CD4-positive, alpha-beta T cell treated with Interleukin-15 for 4 hours (primary cell): ENCODE data around the gene ZDHHC3.
A peak's percentile ranks its signal among the peaks of the same experiment; 100 is the strongest.

Experiments
- DNase-seq: peaks from one replicate; pipeline ENCODE4 v3.0.0-alpha.2; 2020; ENCODE audit warnings: low spot score

The ZDHHC3 gene

DNA sequence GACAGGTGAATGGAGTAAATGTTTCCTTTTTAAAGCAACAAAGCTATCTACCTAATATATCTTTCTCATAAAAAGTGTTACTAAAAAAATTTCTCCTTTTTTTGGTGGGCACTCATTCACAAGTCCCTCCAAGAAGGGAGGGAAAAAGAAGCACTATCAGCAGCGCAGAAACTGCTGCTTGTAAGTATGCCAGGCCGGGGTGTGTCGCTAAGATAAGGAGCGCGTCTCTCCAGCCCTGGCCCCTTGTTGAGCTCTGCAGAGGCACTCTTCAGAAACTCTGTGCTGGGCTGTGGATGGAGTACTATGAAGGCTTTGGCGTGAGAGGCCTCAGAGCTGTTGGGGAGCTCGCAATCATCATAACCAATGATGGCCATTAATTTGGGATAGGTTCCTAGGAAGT is 49.1 kb downstream of the ZDHHC3 start:
- DNase-seq: no peak

DNA sequence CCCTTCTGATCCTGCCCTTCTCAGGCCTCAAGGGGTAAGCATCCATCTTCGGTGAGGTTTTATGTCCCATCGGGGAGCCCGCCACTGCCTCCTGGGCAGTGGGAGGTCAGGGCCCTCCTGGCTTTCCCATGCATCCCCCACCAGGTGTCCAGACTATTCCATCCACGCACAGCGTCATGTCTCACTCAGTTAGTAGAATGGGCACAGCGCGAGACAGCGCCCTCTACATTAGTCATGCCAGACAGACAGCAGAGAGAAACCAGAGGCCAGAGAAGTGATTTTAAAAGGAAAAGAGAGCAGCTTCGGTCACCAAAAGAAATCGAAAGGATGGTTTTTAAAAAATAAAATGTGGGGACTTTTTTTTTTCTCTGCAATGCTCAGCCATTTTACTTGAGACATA is 49.8 kb downstream of the ZDHHC3 start:
- DNase-seq: no peak

DNA sequence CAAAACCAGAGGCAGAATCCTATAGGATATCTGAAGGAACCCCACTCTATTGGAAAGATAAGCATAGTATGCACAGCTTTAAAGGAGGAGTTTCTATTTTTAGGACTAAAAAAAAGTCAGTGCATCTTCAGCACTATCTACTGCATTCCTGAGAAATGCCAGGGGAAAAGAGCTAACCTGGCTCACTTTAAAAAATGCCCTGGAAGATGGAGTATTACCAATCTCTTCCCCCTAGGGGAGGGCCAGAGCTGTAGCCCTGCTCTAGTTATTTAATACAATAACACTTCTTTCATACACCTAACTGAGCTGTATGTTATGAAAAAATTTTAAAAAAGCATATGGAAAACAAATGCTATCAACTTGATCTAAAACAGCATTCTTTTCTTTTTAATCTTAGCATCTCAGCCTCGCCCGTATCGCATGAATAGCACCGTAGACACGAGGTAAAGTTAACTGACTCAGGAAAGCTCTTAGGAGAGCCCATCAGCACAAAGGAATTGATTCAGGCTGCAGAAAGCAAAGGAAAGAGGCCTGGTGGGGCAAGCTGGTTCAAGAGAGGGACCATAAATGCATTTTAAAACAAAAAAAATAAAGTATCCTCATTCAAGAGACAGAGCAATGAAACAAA is 51.4 kb downstream of the ZDHHC3 start:
- DNase-seq: no peak

DNA sequence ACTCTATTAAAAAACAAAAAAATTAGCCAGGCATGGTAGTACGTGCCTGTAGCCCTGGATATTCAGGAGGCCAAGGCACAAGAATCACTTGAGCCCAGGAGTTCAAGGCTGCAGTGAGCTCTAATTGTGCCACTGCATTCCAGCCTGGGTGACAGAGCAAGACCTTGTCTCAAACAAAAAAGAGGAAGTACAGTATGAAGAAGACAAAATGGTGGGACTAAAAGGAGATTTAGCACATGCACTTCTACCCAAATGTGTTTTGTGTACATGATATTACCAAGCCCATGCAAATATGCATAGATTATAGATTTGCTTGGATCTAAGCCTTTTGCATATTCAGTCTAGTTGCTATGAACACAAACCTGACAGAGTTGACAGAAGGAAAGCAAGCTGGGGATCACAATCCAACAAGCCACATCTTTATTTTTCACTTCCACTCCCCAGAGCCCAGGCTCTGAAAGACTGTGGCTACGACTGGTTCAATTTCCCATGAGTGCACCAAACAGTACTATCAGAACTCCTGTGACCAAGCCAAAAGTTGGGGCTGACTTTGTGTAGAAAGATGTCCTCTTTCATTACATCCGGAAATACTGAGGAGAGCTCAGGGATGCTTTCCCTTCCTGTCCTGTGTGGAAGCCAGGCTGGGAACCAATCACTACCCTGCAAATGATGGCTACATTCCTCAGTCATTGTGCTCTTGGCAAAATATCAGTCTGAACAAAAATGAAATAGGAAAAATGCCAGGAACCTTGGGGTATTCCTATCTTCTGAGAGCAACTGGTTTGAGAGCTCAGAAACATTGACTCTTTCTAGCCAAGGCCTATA is 52.1 kb downstream of the ZDHHC3 start:
- no peak for DNase-seq

DNA sequence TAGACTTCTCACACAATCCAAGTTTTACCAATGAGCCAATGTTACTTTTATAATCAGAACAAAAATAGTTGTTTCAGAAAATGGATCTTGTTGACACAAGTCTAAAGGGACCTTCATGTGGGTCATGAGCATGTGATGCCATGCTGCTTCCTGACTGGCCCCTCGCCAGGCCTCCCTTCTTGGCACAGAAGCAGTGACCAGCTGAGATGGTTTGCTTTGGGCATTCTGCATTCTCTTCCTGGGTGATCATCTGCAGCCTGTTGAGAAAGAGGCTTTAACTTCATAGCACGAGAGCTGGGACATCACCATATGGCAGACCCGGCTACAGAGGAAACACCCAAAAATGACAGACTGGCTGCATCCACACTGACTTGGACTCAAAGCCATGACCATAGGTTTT is 55.9 kb downstream of the ZDHHC3 start:
- DNase-seq: no peak

DNA sequence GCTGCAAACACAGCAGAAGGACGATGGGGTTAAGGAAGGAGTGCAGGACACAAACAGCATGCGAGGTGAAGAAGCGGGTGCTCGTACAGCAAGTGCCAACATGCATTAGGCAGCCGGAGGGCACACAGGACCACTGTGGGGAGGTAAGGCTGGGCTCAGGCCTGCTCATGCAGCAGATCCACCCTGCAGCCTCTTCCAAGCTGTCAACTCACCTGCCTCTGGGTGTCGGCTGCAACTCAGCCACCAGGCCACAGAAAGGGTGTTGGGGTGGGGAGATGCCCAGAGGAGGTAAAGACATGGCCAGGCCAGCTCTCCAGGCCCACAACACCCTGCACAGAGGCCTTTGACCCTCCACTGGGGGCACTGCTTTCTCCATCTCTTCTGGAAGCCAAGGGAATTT is 57.4 kb downstream of the ZDHHC3 start:
- no peak for DNase-seq

DNA sequence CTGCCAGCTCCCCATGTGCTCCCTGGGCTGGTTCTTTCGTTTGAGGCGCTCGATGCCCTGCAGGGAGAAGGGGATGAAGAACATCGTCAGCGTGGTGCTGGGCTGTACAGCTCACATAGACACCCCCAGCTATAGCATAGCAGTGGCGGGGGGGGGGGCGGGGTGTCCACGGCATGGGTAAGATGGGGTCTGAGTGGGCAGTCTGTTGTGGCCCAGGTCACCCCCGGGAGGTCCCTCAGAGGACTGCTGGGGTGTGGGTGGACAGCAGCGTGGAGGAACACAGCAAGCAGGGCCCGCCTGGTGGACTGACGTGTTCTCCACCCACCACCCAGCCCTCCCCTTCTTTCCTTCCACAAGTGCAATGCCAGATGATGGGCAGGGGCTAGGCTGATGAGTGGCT is 57.9 kb downstream of the ZDHHC3 start:
- DNase-seq: no peak

DNA sequence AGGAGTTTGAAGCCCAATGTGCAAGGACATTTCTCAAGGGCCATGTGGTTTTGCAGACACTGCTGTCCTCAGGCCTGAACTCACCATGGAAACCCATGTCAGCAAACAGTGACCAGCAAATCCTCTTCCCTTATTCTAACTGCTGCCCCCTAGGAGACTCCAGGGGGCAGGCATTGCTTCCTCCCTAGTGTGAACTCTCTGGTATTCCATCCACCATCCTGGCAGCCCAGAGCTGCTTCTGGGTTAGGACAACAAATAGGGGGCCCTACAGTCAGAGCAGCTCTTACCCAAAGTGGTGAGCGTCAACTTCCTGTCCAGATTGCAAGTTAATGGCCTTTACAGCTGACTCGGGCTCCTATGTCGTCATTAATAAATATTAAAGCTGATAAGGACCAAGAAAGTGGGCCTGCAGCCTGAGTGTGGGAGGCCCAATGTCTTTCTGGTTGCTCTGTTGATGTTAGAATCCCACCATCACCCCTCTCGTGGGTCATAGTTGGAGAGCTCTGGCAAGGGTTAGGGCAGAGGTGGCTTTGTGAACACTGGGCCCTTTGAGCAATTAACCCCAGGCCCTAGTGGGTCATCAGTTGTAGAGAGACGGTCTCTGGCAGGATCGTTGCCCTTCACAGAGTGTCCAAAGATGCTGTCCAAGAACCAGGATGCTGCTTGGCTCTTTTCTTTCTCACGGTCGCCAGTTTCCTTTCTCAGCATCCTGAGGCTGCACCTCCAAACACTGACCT is 60.1 kb downstream of the ZDHHC3 start:
- DNase-seq: no peak

DNA sequence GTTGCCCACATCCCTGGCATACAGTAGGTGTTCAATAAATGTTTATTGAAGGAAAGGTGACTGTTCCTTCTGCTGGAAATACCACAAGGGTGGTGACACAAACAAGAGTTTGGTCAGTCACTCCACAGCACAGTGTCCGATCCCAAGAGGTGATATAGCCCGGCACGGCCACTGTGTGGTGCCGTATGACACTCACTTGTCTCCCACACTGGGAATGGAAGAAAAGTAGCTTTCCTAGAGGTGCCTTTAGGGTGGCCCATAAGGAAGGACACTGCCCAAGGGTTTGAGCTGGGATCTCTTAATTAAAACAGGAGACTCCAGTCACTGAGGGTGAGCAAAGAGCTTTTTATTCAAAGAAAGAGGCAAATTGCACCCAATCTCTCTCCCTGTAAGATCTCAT is 61.0 kb downstream of the ZDHHC3 start:
- DNase-seq: no peak

DNA sequence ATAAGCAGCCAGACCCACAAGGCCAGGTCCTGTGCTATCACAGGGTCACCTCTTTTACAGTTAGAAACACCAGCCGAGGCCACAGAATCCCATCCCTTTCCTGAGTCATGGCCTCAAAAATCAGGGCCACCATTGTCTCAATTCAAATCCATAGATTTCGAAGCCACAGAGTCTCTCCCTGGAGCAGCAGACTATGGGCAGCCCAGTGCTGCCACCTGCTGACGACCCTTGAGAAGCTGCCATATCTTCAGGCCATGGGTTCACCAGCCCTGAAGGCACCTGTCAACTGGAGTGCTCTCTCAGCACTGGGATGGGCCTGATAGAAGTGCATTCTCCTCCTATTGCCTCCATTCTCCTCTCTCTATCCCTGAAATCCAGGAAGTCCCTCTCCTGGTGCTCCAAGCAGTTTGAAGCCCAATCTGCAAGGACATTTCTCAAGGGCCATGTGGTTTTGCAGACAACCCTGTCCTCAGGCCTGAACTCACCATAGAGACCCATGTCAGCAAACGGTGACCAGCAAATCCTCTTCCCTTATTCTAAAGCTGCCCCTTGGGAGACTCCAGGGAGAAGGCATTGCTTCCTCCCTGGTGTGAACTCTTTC is 62.0 kb downstream of the ZDHHC3 start:
- DNase-seq: peak; percentile 59

DNA sequence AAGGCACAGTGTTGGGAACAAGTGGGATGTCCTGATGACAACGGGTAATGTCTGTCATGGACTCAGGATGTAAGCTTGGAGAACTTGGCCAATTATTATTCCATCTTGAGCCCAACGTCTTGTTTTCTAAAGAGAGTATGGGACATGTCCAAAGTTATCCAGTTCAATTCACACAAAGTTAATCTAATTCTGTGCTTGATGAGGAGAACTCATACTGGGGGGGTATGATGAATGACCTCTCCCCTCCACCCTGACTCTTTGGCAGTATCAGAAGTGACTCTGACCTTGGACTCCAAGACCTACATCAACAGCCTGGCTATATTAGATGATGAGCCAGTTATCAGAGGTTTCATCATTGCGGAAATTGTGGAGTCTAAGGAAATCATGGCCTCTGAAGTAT is 65.3 kb downstream of the ZDHHC3 start:
- DNase-seq: no peak

DNA sequence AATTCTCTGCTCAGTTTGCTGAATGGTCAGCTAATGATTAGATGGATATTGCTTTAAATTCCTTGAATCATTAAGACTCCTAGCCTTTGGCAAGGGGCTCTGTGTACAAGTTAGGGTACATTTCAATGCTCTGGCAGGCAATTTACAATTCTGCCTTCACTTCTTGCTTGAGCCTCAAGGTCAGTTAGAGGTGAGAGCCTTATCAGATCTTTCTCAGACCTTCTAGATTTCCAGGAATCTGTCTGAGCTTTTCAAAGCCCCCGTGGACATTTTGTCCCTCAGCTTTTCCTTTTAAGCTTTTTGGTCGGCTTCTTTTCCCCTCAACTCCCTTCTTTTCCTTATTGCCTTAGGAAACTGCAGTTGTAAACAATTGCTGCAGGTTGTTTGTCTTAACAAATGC is 66.9 kb downstream of the ZDHHC3 start:
- DNase-seq: no peak

DNA sequence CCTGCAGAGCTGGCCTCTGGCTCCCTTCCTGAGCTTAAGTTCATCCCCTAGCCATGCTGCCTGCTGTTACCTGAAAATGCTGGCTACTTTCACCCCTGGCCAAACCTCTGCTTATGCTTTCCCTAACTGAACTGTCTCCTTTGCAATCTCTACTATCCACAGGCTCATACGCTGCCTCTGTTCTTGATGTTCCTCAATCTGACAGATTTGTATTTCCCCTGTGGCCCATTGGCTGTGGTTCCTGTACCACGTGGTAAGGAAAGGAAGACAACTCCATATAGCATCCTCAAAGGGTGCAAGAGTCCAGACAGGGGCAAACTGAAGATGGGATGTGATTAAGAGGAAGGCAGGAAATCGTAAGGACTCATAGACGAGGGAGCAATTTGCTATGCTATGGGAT is 68.4 kb downstream of the ZDHHC3 start:
- no peak for DNase-seq

DNA sequence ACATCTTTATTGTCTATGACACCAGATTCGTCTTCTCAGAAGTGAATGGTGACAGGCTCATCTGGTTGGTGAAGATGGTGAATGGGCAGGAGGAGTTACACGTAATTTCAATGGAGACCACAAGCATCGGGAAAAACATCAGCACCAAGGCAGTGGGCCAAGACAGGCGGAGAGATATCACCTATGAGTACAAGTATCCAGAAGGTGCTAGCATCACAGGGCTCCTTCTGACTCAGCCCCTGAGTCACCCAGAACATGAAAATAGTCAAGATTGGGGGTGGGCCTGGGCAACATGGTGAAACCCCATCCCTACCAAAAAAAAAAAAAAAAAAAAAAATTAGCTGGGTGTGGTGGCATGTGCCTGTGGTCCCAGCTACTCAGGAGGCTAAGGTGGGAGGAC is 69.0 kb downstream of the ZDHHC3 start:
- DNase-seq: no peak

DNA sequence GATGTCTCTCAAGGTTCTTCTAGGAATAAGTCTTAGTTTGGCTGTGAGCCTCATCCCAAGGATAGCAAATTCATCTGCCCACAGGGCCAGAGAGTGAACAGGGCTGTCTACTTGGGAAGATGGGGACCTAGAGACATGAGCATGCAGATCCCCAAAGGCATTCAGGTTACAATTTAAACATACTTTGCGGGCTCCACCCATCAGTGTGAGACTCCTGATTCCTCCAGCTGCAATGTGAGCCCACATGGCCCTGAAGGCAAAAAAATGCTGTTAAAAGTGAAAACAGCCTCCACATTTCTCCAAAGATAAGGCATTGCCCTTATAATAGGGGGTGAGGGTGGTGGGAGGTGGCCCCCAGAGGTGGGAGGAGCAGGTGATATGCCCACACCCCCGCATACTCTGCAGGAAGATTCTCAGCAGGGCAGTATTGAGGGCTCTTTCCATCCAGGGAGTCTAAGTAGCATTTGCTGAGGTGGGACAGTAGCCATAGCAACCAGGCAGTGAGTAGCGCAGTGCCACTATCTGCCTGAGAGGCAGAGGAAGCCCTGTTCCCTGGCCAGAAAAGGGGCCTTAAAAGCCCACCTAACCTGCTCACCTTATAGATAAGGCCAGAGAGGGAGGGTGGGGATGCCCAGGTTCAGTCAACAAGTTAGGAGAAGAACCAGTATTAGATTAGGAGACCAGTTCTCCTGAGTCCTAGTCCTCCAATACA is 70.4 kb downstream of the ZDHHC3 start:
- DNase-seq: no peak

DNA sequence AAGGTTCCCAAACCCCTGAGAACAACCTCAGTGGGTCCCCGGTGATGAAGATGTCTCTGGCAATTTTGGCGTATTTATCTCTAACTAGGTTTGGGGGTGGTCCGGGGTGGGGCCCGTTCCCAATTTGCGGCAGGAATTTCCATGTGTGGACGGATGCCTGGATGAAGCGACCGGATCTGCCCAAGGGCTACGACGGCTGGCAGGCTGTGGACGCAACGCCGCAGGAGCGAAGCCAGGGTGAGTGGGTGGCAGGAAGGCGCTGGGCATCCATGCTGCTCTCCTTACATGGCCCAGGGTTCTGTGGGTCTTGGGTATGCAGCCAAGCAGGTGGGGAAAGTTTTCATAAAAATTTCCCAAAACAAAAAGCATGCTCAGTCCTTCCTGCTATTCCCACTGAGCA is 72.2 kb downstream of the ZDHHC3 start:
- DNase-seq: no peak

DNA sequence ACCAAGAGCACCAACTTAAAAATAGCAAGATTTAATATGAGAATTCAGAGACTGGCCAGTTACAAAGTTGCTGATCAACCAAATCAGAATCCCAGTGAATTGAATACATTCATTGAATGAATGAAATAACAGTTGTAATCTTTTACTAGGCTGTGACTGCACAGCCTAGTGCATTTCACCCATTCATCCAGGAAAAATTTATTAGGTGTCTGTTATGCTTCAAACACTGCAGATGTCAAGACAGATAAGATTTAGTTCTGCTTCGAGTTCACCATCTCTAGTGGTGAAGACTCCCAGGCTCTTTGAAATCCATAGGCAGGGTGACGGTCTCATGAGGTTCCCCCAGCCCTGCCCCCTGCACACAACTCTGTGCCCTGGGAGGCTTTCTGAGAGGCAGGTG is 72.7 kb downstream of the ZDHHC3 start:
- no peak for DNase-seq

DNA sequence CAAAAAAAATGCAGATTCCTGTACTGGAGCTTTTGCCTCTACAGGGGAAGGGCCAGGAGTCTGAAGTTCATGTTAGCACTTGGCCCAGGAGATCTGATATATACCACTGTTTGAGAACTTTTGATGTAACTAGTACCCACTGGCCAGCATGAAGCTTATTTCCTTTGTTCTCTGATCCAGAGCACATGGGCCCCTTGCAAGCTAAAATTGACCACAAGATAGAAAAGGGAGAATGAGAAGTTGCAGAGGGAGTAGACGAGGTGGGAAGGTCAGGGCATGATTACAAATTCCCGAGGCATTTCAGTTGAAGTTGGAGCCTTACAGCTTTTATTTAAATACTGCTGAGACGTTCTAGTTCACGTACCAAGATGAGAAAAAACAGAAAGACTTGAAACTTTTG is 73.3 kb downstream of the ZDHHC3 start:
- DNase-seq: no peak

DNA sequence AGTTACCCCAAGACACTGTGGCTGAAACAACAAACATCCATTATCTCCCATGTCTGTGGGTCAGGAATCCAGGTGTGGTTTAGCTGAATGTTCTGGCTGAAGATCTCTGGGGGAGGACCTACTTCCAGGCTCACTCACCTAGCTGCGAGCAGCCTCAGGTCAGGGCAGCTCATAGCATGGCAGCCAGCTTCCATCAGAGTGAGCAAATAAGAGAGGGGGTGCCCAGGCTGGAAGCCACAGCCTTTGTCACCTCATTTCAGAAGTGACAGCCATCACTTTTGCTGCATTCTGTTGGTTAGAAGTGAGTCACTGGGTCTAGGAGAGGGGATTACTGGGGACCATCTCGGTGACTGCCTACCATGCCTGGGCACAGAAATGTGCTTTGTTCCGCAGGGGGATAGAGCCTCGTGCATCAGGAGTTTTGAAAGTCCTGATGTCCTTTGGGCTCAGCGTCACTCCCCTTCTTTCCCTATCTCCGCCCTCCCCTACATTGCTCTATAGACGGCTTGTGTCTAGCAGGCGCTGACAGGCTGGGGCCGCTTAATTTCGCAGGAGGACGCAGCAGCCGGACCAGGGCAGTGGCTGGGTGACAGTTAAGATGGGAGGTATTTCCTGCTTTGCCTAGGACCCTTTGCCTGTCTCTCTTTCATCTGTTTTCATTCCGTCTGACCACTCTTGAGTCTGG is 76.1 kb downstream of the ZDHHC3 start:
- no peak for DNase-seq

DNA sequence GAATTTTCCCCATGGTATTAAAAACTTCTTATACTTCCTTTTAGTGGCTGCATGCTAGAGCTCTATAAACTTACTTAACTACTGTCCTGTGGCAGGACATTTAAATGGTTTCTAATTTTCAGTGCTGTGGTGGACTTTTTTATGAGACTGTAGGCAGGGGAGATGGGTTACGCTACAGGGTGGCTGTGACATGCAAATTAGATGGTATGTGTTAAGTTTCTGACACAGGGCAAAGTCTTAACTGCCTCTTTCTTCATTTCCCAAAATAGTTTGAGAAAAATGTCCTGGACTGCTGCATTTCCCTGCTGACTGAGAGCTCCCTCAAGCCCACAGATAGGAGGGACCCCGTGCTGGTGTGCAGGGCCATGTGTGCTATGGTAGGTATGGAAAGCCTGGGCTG is 79.5 kb downstream of the ZDHHC3 start:
- no peak for DNase-seq

DNA sequence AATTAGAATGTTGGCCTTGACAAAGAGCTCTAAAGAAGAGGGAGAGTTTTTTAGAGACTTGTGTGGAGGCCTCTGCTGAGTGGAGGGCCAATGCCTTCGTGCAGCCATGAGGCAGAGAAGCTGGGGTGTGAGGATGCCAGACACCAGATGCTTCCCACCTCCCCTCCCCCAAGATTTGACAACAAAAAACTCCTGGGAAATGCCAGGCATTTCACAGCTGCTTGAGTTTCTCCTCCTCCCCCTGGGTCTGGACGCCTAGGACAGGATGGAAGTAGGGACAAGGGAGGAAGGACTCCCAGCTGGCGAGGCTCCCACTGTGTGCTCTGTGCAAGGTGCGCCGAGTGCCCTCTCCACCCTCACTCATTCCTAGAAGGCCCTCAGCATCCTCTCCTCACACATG is 81.5 kb downstream of the ZDHHC3 start:
- DNase-seq: no peak

DNA sequence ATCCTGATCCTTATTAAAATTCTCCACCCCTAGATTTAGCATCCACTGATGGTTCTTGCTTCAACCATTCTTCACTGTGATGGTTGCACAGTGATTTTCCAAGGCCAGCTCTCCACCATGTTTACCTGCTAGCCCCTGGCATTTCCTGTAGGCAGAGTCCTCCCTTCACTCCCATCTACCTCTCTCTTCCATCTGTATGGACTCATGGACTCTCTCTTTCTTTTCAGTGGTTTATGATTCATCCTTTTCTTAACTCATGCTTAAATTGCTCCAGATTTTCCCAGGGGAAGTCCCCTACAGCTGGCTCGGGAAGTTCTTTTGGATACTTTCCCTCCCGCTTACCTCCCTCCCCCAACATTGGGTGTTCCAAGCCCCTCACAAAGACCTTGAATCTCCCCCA is 82.9 kb downstream of the ZDHHC3 start:
- DNase-seq: no peak
